Activated B cell treated with CpG ODN at 0.5 μM for 24 hours (primary cell): ENCODE data around the gene PLPPR4. TPM values are rescaled to one million over a fixed set of nuclear protein-coding genes. Genes with fewer than 3 reads are reported as not detected.
"Not testable (repeated sequence)": the region's sequence is repeated elsewhere in the genome, so short reads cannot be mapped to it uniquely, and the experiment has no call there.

Source experiments
- ATAC-seq: fragments of 200-7000 bp; cut with Tn5 transposase; one replicate; pipeline ENCODE4 v1.10.0; 2021; ENCODE audit warnings: low read depth, mild to moderate bottlenecking, moderate library complexity
- CTCF ChIA-PET: fragments of 350-600 bp; sonication (Branson Sonifier 250); formaldehyde crosslinking; loops from one replicate; lab custom pipeline; 2021; ENCODE audit warnings: antibody characterized with exemption; lab: Charles Lee
- POLR2A ChIA-PET: fragments of 350-600 bp; sonication (Branson Sonifier 250); formaldehyde crosslinking; loops from one replicate; lab custom pipeline; 2021; ENCODE audit warnings: antibody characterized with exemption; lab: Charles Lee
- DNase-seq: peaks from one replicate; pipeline ENCODE4 v3.0.0; 2022
- H3K27ac Mint-ChIP-seq: one replicate; pipeline ENCODE4 v1.8.0; 2020; ENCODE audit warnings: mixed read lengths
- H3K27me3 Mint-ChIP-seq: one replicate; pipeline ENCODE4 v1.8.0; 2021; ENCODE audit warnings: mixed read lengths
- H3K36me3 Mint-ChIP-seq: one replicate; pipeline ENCODE4 v1.8.0; 2021; ENCODE audit warnings: low read depth, mixed read lengths
- H3K4me1 Mint-ChIP-seq: one replicate; pipeline ENCODE4 v1.8.0; 2021; ENCODE audit warnings: mixed read lengths
- H3K4me3 Mint-ChIP-seq: one replicate; pipeline ENCODE4 v1.8.0; 2020; ENCODE audit warnings: mild to moderate bottlenecking, mixed read lengths
- H3K9me3 Mint-ChIP-seq: one replicate; pipeline ENCODE4 v1.8.0; 2020; ENCODE audit warnings: mixed read lengths
- intact Hi-C: fragments of 100-400 bp; cut with micrococcal nuclease; formaldehyde crosslinking; loops from one replicate; pipeline ENCODE4 v1.15.1; 2024
- total RNA-seq: library from RNA; stranded (reverse); gene quantifications from 2 replicates; pipeline ENCODE4 v1.2.3, GENCODE V29; 2022
- TF ChIP-seq, protein P1 (sequence below): fragments of 200-600 bp; IDR thresholded peaks from one replicate; pipeline ENCODE4 v1.8.0; 2022; ENCODE audit warnings: antibody characterized with exemption, mild to moderate bottlenecking

The PLPPR4 gene
- total RNA-seq, 1 donor from 2014 or later: not detected

DNA sequence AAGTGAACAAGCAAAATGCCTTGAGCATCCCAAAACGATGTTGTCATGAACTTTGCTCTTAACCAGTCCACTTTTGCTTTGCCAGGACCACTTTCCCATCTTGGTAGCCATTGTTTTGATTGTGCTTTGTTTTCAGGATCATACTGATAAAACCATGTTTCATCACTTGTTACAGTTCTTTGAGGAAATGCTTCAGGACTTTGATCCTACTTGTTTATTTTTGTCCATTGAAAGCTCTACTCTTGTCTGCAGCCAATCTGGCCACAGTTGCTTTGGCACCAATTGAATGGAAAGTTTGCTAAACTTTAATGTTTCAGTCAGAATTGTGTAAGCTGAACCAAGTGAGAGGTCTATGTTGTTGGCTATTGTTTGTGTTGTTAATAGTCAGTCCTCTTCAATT lies 12.8 kb downstream of the PLPPR4 start:
- ATAC-seq (no peak), DNase-seq (no peak)
- POLR2A ChIA-PET: no interaction called here
- Mint-ChIP-seq H3K4me3 (no peak overlapping the region), H3K4me1 (no peaks in the 10 kb centered on the region), H3K9me3 (peaks cover 3% of the 10 kb centered on the region), H3K27me3 (no peaks in the 10 kb centered on the region), H3K36me3 (no peaks in the 10 kb centered on the region), H3K27ac (no peak overlapping the region)
- CTCF ChIA-PET: no interaction called here
- TF ChIP-seq, protein P1, sequence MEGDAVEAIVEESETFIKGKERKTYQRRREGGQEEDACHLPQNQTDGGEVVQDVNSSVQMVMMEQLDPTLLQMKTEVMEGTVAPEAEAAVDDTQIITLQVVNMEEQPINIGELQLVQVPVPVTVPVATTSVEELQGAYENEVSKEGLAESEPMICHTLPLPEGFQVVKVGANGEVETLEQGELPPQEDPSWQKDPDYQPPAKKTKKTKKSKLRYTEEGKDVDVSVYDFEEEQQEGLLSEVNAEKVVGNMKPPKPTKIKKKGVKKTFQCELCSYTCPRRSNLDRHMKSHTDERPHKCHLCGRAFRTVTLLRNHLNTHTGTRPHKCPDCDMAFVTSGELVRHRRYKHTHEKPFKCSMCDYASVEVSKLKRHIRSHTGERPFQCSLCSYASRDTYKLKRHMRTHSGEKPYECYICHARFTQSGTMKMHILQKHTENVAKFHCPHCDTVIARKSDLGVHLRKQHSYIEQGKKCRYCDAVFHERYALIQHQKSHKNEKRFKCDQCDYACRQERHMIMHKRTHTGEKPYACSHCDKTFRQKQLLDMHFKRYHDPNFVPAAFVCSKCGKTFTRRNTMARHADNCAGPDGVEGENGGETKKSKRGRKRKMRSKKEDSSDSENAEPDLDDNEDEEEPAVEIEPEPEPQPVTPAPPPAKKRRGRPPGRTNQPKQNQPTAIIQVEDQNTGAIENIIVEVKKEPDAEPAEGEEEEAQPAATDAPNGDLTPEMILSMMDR: no peak
- intact Hi-C loops: no loop called here

DNA sequence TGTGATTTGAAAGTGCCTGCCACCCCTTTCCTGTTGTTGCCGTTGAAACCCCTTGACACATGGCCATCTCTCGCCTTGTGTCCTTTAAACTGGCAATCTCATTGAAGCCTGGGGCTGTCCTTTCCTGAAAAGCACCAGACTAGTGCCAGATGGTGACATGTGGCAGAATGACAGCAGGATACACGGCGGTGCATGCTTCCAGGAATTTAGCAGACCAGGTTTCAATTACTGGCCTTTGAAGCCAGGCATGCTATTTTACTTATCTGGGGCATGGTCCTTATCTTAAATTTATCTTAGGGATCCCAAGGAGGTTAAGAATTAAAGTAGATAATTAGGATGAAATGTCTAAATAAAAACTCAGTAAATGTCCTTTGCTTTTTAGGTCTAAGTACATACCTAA lies 15.2 kb downstream of the PLPPR4 start:
- Mint-ChIP-seq H3K4me1 (no peaks in the 10 kb centered on the region), H3K36me3 (no peaks in the 10 kb centered on the region), H3K4me3 (no peak overlapping the region), H3K9me3 (no peaks in the 10 kb centered on the region), H3K27ac (no peak overlapping the region), H3K27me3 (no peaks in the 10 kb centered on the region)
- TF ChIP-seq, protein P1: no peak
- ATAC-seq: no peak
- ChIA-PET CTCF (no interaction called here), POLR2A (no interaction called here)
- no peak for DNase-seq
- intact Hi-C loops: no loop called here

GRCh38 chr1:99281105-99281504 lies 16.8 kb downstream of the PLPPR4 start:
- intact Hi-C loops: no loop called here
- TF ChIP-seq, protein P1: no peak
- DNase-seq (no peak), ATAC-seq (no peak)
- CTCF ChIA-PET: no interaction called here
- H3K4me3 Mint-ChIP-seq: no peak overlapping the region
- no peaks in the 10 kb centered on the region for H3K4me1 Mint-ChIP-seq
- POLR2A ChIA-PET: no interaction called here
- no peaks in the 10 kb centered on the region for H3K9me3 Mint-ChIP-seq
- H3K36me3 Mint-ChIP-seq: no peaks in the 10 kb centered on the region
- no peak overlapping the region for H3K27ac Mint-ChIP-seq
- H3K27me3 Mint-ChIP-seq: no peaks in the 10 kb centered on the region

GRCh38 chr1:99282536-99282935 lies 18.2 kb downstream of the PLPPR4 start:
- Mint-ChIP-seq H3K4me1 (no peaks in the 10 kb centered on the region), H3K4me3 (no peak overlapping the region), H3K36me3 (no peaks in the 10 kb centered on the region), H3K27ac (no peak overlapping the region), H3K27me3 (no peaks in the 10 kb centered on the region), H3K9me3 (no peaks in the 10 kb centered on the region)
- TF ChIP-seq, protein P1: no peak
- intact Hi-C loops: no loop called here
- CTCF ChIA-PET: no interaction called here
- no peak for ATAC-seq
- POLR2A ChIA-PET: no interaction called here
- DNase-seq: no peak

DNA sequence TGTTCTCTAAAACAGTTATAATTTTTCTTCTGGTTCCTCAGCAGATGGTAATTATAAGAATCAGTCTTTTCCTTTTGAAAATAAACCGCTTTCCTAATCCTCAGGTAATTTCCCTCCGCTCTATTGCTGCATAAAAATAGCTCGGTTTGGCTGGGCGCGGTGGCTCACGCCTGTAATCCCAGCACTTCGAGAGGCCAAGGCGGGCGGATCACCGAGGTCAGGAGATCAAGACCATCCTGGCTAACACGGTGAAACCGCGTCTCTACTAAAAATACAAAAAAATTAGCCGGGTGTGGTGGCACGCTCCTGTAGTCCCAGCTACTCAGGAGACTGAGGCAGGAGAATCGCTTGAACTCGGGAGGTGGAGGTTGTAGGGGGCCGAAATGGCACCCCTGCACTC lies 19.2 kb downstream of the PLPPR4 start:
- H3K36me3 Mint-ChIP-seq, H3K27ac Mint-ChIP-seq: not testable (repeated sequence)

GRCh38 chr1:99292886-99293285 lies 28.6 kb downstream of the PLPPR4 start:
- no peaks in the 10 kb centered on the region for H3K4me1 Mint-ChIP-seq
- peaks cover 7% of the 10 kb centered on the region for H3K9me3 Mint-ChIP-seq
- no peaks in the 10 kb centered on the region for H3K36me3 Mint-ChIP-seq
- ChIA-PET CTCF (no interaction called here), POLR2A (no interaction called here)
- H3K4me3 Mint-ChIP-seq: no peak overlapping the region
- DNase-seq (no peak), ATAC-seq (no peak)
- TF ChIP-seq, protein P1: no peak
- no peak overlapping the region for H3K27ac Mint-ChIP-seq
- intact Hi-C loops: no loop called here
- H3K27me3 Mint-ChIP-seq: no peaks in the 10 kb centered on the region

More for the DNA sequence above, 19.2 kb downstream of the PLPPR4 start:
- ATAC-seq, H3K9me3 Mint-ChIP-seq, H3K4me1 Mint-ChIP-seq, H3K27me3 Mint-ChIP-seq, POLR2A ChIA-PET, H3K4me3 Mint-ChIP-seq, intact Hi-C loops, DNase-seq, CTCF ChIA-PET: not testable (repeated sequence)
